GM21786 (cell line): ENCODE measurements around the gene EFCAB12.
A peak's percentile ranks its signal among the peaks of the same experiment; 100 is the strongest.

ENCODE experiments used
- ATAC-seq: cut with Tn5 transposase; IDR thresholded peaks from one replicate; pipeline ENCODE4 v1.9.1; 2021; ENCODE audit not compliant: unreplicated experiment

Gene EFCAB12

DNA sequence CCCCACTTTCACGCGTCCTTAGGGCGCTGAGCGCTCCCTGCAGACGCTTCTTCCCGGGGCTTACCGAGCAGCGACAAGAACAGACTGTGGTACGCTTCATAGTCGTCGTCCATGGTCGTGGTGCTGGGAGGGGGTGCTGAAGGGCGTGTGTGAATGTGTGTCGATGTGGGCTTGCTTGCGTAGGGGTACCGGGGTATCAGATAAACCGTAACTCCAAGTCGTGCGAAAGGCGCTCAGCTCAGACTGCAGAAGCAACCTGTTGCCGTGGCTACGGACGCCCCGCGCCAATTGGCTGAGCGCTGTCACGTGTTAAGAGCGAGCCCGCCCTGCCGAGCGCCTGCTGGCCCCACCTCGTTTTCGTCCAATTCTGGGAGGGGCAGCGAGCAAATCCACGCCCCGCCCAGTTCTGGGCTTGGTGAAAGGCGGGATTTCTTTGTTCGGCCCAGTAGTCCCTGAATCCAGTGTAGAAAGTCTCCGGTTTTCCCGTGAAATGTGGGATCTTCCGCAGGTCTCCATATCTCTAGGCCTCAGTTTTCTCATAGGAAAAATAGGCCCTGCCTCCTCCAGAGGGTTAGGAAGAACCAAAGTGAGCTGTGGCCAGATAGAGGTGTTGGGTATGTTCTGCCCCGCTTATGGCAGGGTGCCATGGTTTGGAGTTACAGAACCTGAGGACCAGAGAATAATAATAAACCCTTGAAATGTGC lies at the start of gene EFCAB12:
Gene EFCAB12 (minus strand): TSS at position 261 of the 704 bp plus-strand sequence. CDS start 148 bp downstream, at position 113.
- ATAC-seq, result peak; percentile 86

- ATAC-seq, result no peak
Measured at GRCh38 chr3:129476586-129476985, 48.1 kb upstream of the EFCAB12 start.

DNA sequence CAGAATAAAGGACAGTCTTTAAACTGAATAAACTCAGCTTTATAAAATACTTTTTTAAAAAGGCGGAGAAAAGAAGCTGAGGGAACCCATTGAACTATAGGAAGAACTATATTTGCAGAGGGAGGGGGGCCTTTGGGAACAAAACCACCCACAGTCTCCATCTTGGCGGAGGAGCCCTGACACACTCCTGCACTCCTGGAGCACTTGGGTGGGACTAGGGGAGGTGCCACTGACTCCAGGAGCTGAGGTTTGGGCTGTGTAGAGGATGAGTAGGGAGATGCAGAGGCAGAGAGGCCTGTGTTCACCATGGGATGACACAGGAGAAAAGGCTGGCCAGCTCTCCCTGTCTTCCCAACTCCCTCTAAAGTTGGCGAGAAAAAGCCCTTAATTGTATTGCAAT lies 47.4 kb upstream of the EFCAB12 start:
- ATAC-seq, result no peak

- ATAC-seq, result no peak
Measured at GRCh38 chr3:129474984-129475804, 46.8 kb upstream of the EFCAB12 start.

DNA sequence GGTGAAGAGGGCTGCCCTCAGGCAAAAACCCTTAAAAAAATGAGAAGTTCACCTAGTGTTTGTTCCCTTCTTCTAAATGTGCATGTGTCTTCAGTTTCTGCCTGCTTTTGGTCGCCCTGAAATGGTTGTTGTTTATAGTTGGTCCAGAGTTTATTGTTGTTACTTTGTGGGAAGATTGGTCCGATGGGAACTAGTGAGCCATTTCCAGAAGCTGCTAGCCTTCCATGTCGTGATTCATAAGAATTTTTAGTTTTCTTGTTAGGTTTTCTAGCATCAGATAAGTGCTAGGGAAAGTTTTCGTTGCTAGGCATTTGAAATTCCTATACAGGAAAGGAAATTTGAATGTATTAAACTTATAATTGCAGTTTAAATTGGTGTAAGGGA lies 45.3 kb upstream of the EFCAB12 start:
- no peak for ATAC-seq

DNA sequence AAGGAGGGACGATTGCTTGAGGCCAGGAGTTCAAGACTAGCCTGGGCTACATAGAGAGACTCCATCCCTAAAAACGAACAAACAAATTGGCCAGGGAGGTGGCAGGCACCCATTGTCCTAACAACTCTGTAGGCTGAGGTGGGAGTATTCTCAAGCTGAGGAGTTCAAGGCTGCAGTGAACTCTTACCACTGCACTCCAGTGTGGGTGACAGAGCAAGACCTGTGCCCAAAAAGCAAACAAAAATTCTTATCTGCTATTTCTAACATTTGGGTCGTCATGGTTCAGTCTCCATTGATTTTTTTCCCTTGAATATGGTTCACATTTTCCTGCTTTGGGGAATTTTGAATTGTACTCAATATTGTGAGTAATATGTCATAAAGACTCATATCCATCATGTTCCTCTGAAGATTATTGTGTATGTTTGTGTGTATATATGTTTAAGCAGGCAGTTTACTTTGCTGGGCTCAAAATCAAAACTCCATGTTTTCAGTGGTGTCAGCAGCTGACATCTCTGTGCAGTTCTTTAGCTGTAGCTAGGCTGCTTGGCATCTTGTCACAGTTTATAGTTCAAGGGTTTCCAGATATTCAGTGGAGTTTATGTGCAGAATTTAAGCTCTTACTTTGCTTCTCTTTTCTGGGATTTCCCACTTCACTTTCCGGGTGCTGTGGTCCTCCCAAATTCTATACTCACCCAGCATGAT lies 44.8 kb upstream of the EFCAB12 start:
- no peak for ATAC-seq

- ATAC-seq, result no peak
Measured at GRCh38 chr3:129470861-129471260, 42.4 kb upstream of the EFCAB12 start.

GRCh38 chr3:129469026-129469425 lies 40.6 kb upstream of the EFCAB12 start:
- no peak for ATAC-seq

DNA sequence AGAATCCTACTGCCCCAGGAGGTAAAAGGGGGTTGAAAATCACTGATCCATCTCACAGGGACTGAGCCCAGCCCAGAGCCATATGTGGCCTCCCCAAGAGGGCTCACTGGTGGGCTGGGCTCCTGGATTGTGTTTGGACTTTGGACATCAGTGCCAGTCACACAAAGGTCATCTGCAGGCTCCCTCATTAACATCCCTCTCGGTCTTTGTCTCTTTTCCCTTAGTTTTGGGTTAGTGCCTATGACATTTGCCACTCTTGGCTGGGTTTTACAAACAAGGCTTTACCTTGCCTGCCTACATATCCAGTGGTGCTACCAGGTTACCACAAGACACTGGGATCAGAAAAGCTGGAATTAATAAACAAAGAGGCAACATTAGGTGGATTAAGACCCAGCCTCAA lies 39.5 kb upstream of the EFCAB12 start:
- ATAC-seq, result no peak

DNA sequence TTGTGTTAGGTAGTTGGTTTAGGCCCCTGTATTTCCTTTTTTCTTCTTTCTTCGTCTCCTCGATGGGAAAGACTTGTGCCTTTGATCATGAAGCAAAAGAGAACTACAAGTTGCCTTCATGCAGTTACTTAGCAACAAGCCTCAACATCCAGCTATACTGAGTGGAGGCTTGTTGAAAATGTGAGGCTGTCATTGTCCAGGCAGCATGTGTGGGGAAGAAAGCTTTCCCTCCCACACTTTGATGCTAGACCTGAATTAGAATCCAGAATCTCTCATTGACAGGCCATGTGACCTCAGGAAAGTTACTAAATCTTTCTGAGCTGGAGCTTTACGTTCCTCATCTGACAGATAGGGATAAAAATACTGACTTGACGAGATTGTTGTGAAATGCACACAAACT lies 35.3 kb upstream of the EFCAB12 start:
- no peak for ATAC-seq

DNA sequence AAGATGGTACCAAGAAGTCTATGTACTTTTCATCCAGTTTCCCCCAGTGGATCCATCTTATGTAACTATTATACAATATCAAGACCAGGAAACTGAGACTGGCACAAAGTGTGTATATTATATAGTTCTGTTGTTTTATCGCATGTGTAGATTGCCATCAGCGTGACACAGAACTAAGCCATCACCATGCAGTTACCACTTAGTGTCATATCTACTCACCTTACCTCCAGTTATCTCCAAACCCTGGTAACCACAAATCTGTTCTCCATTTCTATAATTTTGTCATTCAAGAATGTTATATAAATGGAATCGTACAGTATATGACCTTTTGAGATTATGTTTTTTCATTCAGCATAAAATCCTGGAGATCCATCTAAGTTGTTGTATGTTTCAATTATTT lies 34.7 kb upstream of the EFCAB12 start:
- no peak for ATAC-seq

DNA sequence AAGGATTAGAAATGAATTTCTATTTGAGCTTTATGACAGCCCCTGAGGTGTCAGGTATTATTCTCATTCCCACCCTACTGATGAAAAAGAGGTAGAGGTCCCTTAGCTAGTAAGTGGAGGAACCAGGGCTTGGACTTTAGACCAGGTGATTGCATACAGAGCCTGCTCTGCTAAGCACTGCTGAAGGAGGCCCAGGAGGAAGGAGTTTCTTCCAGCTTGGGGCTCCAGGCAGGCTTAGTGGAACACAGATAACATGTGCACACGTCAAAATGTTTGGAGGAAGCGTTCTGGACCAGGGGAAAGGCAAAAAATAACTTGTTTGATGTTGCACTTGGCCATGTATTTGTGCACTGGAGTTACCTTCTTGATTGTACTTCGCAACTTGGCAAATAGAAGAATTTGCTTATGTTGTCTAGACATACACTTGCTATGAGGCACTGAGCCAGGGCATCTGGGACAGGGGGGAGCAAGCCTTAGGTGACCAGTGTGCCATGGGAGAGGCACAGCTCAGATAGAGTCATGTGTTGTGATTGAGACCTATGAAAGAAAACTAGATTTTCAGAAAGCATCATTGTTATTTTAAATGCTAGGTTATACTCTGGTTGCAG lies 34.0 kb upstream of the EFCAB12 start:
- ATAC-seq, result no peak

GRCh38 chr3:129461461-129462146 lies 33.2 kb upstream of the EFCAB12 start:
- ATAC-seq, result no peak

DNA sequence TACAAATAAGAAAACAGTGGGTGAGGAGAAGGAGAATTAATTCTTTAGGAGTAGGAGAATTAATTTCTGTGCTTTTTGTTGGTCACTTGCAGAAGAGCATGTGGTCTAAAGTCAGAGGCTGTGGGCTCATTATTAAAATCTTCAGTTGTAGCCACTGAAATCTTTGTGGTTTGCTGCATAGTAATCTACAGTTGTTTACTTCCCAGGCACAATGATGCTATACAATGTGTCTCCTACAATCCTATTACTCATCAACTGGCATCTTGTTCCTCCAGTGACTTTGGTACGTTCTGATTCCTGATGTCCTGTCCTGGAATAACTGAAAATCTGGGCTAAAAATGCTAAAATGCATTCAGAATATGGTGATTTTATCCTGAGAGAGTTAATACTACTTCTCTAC lies 32.6 kb upstream of the EFCAB12 start:
- no peak for ATAC-seq

DNA sequence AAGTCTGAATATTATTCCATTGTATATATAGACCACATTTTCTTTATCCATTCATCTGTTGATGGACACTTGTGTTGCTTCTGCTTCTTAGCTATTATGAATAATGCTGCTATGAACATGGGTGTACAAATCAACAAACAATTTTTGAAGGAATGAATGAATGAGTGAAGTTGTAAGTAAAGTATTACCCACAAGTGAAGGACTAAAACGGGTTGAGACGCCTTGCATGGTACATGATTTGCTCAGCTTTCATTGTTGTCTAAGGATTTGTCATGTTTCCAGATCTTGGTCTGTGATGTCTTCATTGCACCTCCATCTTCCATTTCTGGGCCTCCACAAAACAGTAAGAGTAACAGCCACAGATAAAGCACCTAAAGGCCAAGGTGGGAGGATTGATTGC lies 32.1 kb upstream of the EFCAB12 start:
- ATAC-seq, result no peak

DNA sequence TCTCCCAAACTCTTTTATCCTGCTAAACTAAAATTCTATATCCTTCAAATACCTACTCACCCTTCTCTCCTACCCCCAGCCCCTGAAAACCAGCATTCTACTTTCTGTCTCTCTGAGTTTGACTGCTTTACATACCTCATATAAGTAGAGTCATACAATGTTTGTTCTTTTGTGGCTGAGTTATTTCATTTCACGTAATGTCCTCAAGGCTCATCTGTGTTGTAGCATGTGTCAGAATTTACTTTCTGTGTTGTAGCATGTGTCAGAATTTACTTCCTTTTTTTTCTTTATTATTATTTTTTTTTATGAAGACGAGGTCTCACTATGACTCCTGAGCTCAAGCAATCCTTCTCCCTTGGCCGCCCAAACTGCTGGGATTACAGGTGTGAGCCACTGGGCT lies 31.7 kb upstream of the EFCAB12 start:
- ATAC-seq, result no peak

DNA sequence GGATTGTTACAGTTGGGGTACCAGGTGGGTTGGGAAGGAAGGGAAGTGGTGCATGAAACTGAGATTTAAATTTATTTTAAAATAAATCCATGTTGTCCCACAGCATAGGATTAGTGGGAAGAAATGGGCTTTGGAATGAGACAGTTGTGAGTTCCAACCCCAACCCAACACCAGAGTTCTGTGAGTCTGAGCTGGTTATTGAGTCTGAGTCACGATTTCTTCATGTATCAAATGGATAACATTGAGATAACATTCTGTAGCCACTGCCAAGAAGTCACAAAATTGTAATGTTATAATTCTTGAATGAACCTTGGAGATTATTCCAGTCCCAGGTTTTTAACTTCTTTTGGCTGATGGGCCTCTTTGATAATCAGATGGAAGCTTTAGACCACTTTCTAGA lies 25.3 kb upstream of the EFCAB12 start:
- no peak for ATAC-seq

DNA sequence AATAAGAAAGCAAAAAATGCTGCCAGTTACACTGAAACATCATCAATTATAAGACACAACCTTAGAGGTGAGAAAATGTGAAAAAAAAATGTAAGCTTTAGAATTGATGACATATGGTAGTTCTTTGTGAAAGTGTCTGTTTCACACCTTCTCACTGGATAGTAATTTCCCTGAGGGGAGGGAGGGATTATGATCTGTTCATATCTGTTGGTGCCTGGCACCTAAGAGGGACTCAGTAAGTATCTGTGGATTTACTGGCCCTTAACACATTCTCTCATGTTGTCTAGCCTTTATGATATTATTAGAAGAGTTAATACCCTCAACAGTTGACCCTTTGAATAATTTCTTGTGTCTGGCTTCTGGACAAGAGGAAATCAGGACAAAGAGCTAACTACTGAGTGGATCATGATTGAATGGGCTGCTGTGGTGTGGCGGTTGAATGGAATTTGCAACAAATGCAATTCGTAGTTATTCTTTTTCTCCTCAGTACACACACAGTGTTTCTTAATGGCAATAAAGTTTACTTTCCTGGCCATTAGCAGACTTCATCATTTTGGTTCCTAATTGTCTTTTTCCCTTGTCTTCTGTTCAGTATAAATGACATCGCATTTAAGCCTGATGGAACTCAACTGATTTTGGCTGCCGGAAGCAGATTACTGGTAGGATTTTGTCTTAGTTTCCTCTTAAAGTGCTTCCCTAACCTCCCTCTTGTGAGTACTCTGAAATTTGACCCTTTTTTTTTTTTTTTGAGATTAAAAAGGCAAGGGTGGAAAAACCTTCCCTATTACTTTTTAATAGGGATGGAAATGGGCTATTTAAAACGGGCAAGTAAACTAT lies 21.1 kb upstream of the EFCAB12 start:
- no peak for ATAC-seq

DNA sequence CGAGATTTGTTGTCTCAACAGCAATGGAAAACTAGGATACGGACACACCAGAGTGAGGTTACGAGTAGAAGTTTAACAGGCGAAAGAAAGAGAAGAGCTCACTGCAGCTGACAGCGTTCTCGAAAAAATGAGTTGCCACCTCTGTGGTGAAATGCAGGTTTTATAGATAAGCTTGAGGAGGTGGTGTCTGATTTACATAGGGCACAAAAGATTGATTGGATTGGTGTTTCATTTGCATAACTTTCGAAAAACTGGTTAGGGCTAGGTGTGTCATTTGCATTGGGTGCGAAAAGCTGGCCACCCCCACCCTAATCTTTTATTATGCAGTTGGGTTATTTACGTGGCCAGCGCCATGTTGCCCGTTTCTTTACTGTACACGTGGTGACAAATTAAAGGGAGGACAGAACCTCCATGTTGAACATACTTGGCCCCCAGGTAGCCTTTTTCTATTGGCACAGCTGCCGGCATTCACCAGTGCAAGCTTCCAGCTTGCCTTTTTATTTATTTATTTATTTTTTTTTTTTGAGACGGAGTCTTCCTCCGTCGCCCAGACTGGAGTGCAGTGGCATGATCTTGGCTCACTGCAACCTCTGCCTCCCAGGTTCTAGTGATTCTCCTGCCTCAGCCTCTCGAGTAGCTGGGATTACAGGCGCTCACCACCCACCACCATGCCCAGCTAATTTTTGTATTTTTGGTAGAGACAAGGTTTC lies 19.9 kb upstream of the EFCAB12 start:
- ATAC-seq, result no peak
